ENCODE data around the gene FBXW11. TPM values are rescaled to one million over a fixed set of nuclear protein-coding genes. Genes with fewer than 3 reads are reported as not detected.

FBXW11 gene
- total RNA-seq, 4 donors from 2014 or later = 22.8 to 44.8 (median 40.3) TPM

GRCh38 chr5:171966270-171966669, 40.2 kb downstream of the FBXW11 start:
- Histone ChIP-seq H3K9me3 (no peaks in the 10 kb centered on the region), H3K27me3 (no peaks in the 10 kb centered on the region), H3K4me1 (peaks cover 2 to 60% (median 5%) of the 10 kb centered on the region in 4 donors), H3K4me3 (no peak overlapping the region), H3K27ac (no peak overlapping the region), H3K36me3 (no peaks in the 10 kb centered on the region)
- no peak for DNase-seq
- in situ Hi-C loops (cut with MboI; ENCODE audit: low pct_ligation_motif_present in 1 of 4, low pct_unique_long_range_greater_than_20kb in 1 of 4, low sequenced_read_pairs in 3 of 4) = no loop called here
- intact Hi-C loops (cut with DNase I; ENCODE audit: low total_unique reads) = no loop called here
- no peak for TF ChIP-seq POLR2A (IDR thresholded peaks at IDR 0.05)
- no peak for TF ChIP-seq EP300 (IDR thresholded peaks at IDR 0.05; ENCODE audit: low read depth)
- TF ChIP-seq POLR2AphosphoS5 (IDR thresholded peaks at IDR 0.05) = no peak
- TF ChIP-seq CTCF (IDR thresholded peaks at IDR 0.05) = no peak
- 57% methylated on average over 2 of the region's 2 CpGs; no CpG with 5 or more reads in 1 of the 2 donors for WGBS, 2 donors (ENCODE audit: low coverage in 1 of 2)

- H3K27me3 ChIP-seq = no peaks in the 10 kb centered on the region
- no peaks in the 10 kb centered on the region for H3K9me3 ChIP-seq
- no peaks in the 10 kb centered on the region for H3K36me3 ChIP-seq
- peaks cover 1 to 60% (median 4%) of the 10 kb centered on the region in 4 donors for H3K4me1 ChIP-seq
- intact Hi-C loops (cut with DNase I; ENCODE audit: low total_unique reads) = no loop called here
- DNase-seq = no peak
- H3K4me3 ChIP-seq = no peak overlapping the region
- no peak for TF ChIP-seq POLR2A (IDR thresholded peaks at IDR 0.05)
- TF ChIP-seq POLR2AphosphoS5 (IDR thresholded peaks at IDR 0.05) = no peak
- TF ChIP-seq CTCF (IDR thresholded peaks at IDR 0.05) = no peak
- no peak for TF ChIP-seq EP300 (IDR thresholded peaks at IDR 0.05; ENCODE audit: low read depth)
- no peak overlapping the region for H3K27ac ChIP-seq
- WGBS, 2 donors (ENCODE audit: low coverage in 1 of 2) = 87 to 89% methylated on average over 2 to 6 of the region's 6 CpGs
- in situ Hi-C loops (cut with MboI; ENCODE audit: low pct_ligation_motif_present in 1 of 4, low pct_unique_long_range_greater_than_20kb in 1 of 4, low sequenced_read_pairs in 3 of 4) = no loop called here
Measured at GRCh38 chr5:171965745-171966144, 40.7 kb downstream of the FBXW11 start.

- TF ChIP-seq POLR2AphosphoS5 (IDR thresholded peaks at IDR 0.05) = no peak
- no peak for DNase-seq
- Histone ChIP-seq H3K27me3 (no peaks in the 10 kb centered on the region), H3K9me3 (no peaks in the 10 kb centered on the region), H3K36me3 (no peaks in the 10 kb centered on the region), H3K27ac (no peak overlapping the region), H3K4me3 (no peak overlapping the region), H3K4me1 (peaks cover 4 to 60% (median 8%) of the 10 kb centered on the region in 4 donors)
- WGBS, 2 donors (ENCODE audit: low coverage in 1 of 2) = 69 to 83% methylated on average over 2 of the region's 2 CpGs
- intact Hi-C loops (cut with DNase I; ENCODE audit: low total_unique reads) = no loop called here
- in situ Hi-C loops (cut with MboI; ENCODE audit: low pct_ligation_motif_present in 1 of 4, low pct_unique_long_range_greater_than_20kb in 1 of 4, low sequenced_read_pairs in 3 of 4) = no loop called here
Measured at GRCh38 chr5:171963416-171963815, 43.0 kb downstream of the FBXW11 start.

- Histone ChIP-seq H3K4me1 (peaks cover 13 to 72% (median 28%) of the 10 kb centered on the region in 4 donors), H3K27ac (no peak overlapping the region), H3K36me3 (no peaks in the 10 kb centered on the region), H3K4me3 (no peak overlapping the region), H3K27me3 (no peaks in the 10 kb centered on the region), H3K9me3 (no peaks in the 10 kb centered on the region)
- TF ChIP-seq POLR2AphosphoS5 (IDR thresholded peaks at IDR 0.05) (no peak), POLR2A (IDR thresholded peaks at IDR 0.05) (no peak)
- DNase-seq = no peak
- WGBS, 2 donors (ENCODE audit: low coverage in 1 of 2) = 79 to 93% methylated on average over 3 of the region's 3 CpGs
- in situ Hi-C loops (cut with MboI; ENCODE audit: low pct_ligation_motif_present in 1 of 4, low pct_unique_long_range_greater_than_20kb in 1 of 4, low sequenced_read_pairs in 3 of 4) (no loop called here), intact Hi-C loops (cut with DNase I; ENCODE audit: low total_unique reads) (no loop called here)
Measured at GRCh38 chr5:171961117-171961516, 45.3 kb downstream of the FBXW11 start.

GRCh38 chr5:171957591-171958251, 48.7 kb downstream of the FBXW11 start:
- DNase-seq = no peak
- in situ Hi-C loops (cut with MboI; ENCODE audit: low pct_ligation_motif_present in 1 of 4, low pct_unique_long_range_greater_than_20kb in 1 of 4, low sequenced_read_pairs in 3 of 4) = no loop called here
- peak overlapping the region in 2 of 4 donors; percentile 1 to 13 for H3K27ac ChIP-seq

More at GRCh38 chr5:171957591-171958251, 48.7 kb downstream of the FBXW11 start:
- Histone ChIP-seq H3K4me3 (no peak overlapping the region), H3K4me1 (peaks cover 20 to 69% (median 40%) of the 10 kb centered on the region in 4 donors), H3K36me3 (no peaks in the 10 kb centered on the region), H3K27me3 (no peaks in the 10 kb centered on the region), H3K9me3 (no peaks in the 10 kb centered on the region)
- intact Hi-C loops (cut with DNase I; ENCODE audit: low total_unique reads) = no loop called here
- TF ChIP-seq EP300 (IDR thresholded peaks at IDR 0.05; ENCODE audit: low read depth) = no peak
- TF ChIP-seq CTCF (IDR thresholded peaks at IDR 0.05) = no peak
- no peak for TF ChIP-seq POLR2AphosphoS5 (IDR thresholded peaks at IDR 0.05)
- TF ChIP-seq POLR2A (IDR thresholded peaks at IDR 0.05) = no peak
- WGBS, 2 donors (ENCODE audit: low coverage in 1 of 2) = 71 to 74% methylated on average over 9 of the region's 9 CpGs

Measured in transverse colon (tissue), 4 donors.